OCI-LY3 (cell line): ENCODE results near the gene NUP42.

ENCODE experiments used
- H2AFZ ChIP-seq: fragments of 200-600, 300-600 bp; shearing (Covaris generic); 2 replicates; pipeline ENCODE4 v1.6.0; 2014; ENCODE audit warnings: antibody characterized with exemption, low read depth, low read length
- H3K27ac ChIP-seq: fragments of 200-600, 300-600 bp; sonication (generic); 2 replicates; pipeline ENCODE4 v1.5.1; 2014; ENCODE audit warnings: mild to moderate bottlenecking, low read length, moderate library complexity, mixed read lengths
- H3K27me3 ChIP-seq: fragments of 200-600, 300-600 bp; sonication (generic); 2 replicates; pipeline ENCODE4 v1.6.1; 2014; ENCODE audit warnings: low read depth, low read length, mixed read lengths
- H3K36me3 ChIP-seq: fragments of 200-600, 300-600 bp; sonication (generic); replicated peaks from 2 replicates; pipeline ENCODE3; 2014; ENCODE audit warnings: low read depth, low read length, mixed read lengths
- H3K4me1 ChIP-seq: fragments of 300-600, 200-600 bp; sonication (generic); 2 replicates; pipeline ENCODE4 v1.6.1; 2014; ENCODE audit warnings: low read length, mixed read lengths
- H3K4me2 ChIP-seq: fragments of 200-600, 300-600 bp; sonication (generic); 2 replicates; pipeline ENCODE4 v1.6.1; 2014; ENCODE audit warnings: low read length, mixed read lengths
- H3K4me3 ChIP-seq: fragments of 300-600, 200-600 bp; sonication (generic); 2 replicates; pipeline ENCODE4 v1.5.1; 2014; ENCODE audit warnings: antibody characterized with exemption, mild to moderate bottlenecking, low read length, moderate library complexity
- H3K79me2 ChIP-seq: fragments of 300-600, 200-600 bp; shearing (Covaris generic); 2 replicates; pipeline ENCODE4 v1.6.1; 2014; ENCODE audit warnings: mild to moderate bottlenecking, low read length, mixed read lengths
- H3K9ac ChIP-seq: fragments of 300-600, 200-600 bp; shearing (Covaris generic); 2 replicates; pipeline ENCODE4 v1.6.0; 2014; ENCODE audit warnings: mild to moderate bottlenecking, low read length, moderate library complexity
- H3K9me3 ChIP-seq: fragments of 200-600, 300-600 bp; shearing (Covaris generic); 2 replicates; pipeline ENCODE4 v1.6.1; 2014; ENCODE audit warnings: low read length, mixed read lengths; ENCODE audit not compliant: insufficient read depth
- H4K20me1 ChIP-seq: fragments of 200-600, 300-600 bp; sonication (generic); 2 replicates; pipeline ENCODE4 v1.6.1; 2016; ENCODE audit warnings: low read length, mixed read lengths; ENCODE audit not compliant: insufficient read depth
- CTCF ChIP-seq: fragments of 200-600, 300-600 bp; sonication (generic); IDR thresholded peaks from 2 replicates; pipeline ENCODE4 v1.5.1; 2014; ENCODE audit warnings: antibody characterized with exemption, low read length, low read depth
- EZH2phosphoT487 ChIP-seq: fragments of 200-600 bp; shearing (Covaris generic); IDR thresholded peaks from 2 replicates; pipeline ENCODE4 v1.6.1; 2018; ENCODE audit warnings: antibody characterized with exemption, mixed run types, low read depth

NUP42 gene

GRCh38 chr7:23212395-23212794 is 30.5 kb downstream of the NUP42 start:
- H3K9me3 ChIP-seq, result no peaks in the 10 kb centered on the region
- H3K9ac ChIP-seq, result no peak overlapping the region
- no peak for TF ChIP-seq EZH2phosphoT487
- no peak for TF ChIP-seq CTCF
- H3K4me2 ChIP-seq, result no peak overlapping the region
- no peaks in the 10 kb centered on the region for H3K27me3 ChIP-seq
- no peak overlapping the region for H3K27ac ChIP-seq
- H3K4me3 ChIP-seq, result no peak overlapping the region
- H3K4me1 ChIP-seq, result peaks cover 9% of the 10 kb centered on the region
- no peaks in the 10 kb centered on the region for H3K79me2 ChIP-seq
- no peaks in the 10 kb centered on the region for H3K36me3 ChIP-seq
- H2AFZ ChIP-seq, result no peak overlapping the region
- no peaks in the 10 kb centered on the region for H4K20me1 ChIP-seq

- H4K20me1 ChIP-seq, result no peaks in the 10 kb centered on the region
- H3K27me3 ChIP-seq, result no peaks in the 10 kb centered on the region
- no peak overlapping the region for H3K27ac ChIP-seq
- no peaks in the 10 kb centered on the region for H3K9me3 ChIP-seq
- peaks cover 9% of the 10 kb centered on the region for H3K4me1 ChIP-seq
- no peak overlapping the region for H3K4me2 ChIP-seq
- H3K79me2 ChIP-seq, result no peaks in the 10 kb centered on the region
- no peak overlapping the region for H3K4me3 ChIP-seq
- TF ChIP-seq EZH2phosphoT487 (no peak), CTCF (no peak)
- no peaks in the 10 kb centered on the region for H3K36me3 ChIP-seq
- H3K9ac ChIP-seq, result no peak overlapping the region
- no peak overlapping the region for H2AFZ ChIP-seq
Observed at GRCh38 chr7:23212841-23213240, 31.0 kb downstream of the NUP42 start.

- H3K4me1 ChIP-seq, result no peaks in the 10 kb centered on the region
- H3K4me3 ChIP-seq, result no peak overlapping the region
- no peak for TF ChIP-seq EZH2phosphoT487
- no peak for TF ChIP-seq CTCF
- H4K20me1 ChIP-seq, result no peaks in the 10 kb centered on the region
- H2AFZ ChIP-seq, result no peak overlapping the region
- H3K27me3 ChIP-seq, result no peaks in the 10 kb centered on the region
- H3K79me2 ChIP-seq, result no peaks in the 10 kb centered on the region
- no peak overlapping the region for H3K4me2 ChIP-seq
- H3K27ac ChIP-seq, result no peak overlapping the region
- H3K9me3 ChIP-seq, result no peaks in the 10 kb centered on the region
- no peak overlapping the region for H3K9ac ChIP-seq
- no peaks in the 10 kb centered on the region for H3K36me3 ChIP-seq
Observed at GRCh38 chr7:23213755-23214154, 31.9 kb downstream of the NUP42 start.

GRCh38 chr7:23214423-23214822 is 32.6 kb downstream of the NUP42 start:
- H3K27me3 ChIP-seq, result no peaks in the 10 kb centered on the region
- H3K36me3 ChIP-seq, result no peaks in the 10 kb centered on the region
- no peak overlapping the region for H3K4me3 ChIP-seq
- H3K9ac ChIP-seq, result no peak overlapping the region
- no peaks in the 10 kb centered on the region for H3K9me3 ChIP-seq
- H3K4me1 ChIP-seq, result no peaks in the 10 kb centered on the region
- H3K4me2 ChIP-seq, result no peak overlapping the region
- no peak overlapping the region for H2AFZ ChIP-seq
- no peaks in the 10 kb centered on the region for H4K20me1 ChIP-seq
- H3K27ac ChIP-seq, result no peak overlapping the region
- H3K79me2 ChIP-seq, result no peaks in the 10 kb centered on the region
- TF ChIP-seq EZH2phosphoT487 (no peak), CTCF (no peak)
